Measurements from ENCODE around the gene ZNF202.
A peak's percentile ranks its signal among the peaks of the same experiment; 100 is the strongest.
"Not testable (repeated sequence)": the region's sequence is repeated elsewhere in the genome, so short reads cannot be mapped to it uniquely, and the experiment has no call there.

The ZNF202 gene

DNA sequence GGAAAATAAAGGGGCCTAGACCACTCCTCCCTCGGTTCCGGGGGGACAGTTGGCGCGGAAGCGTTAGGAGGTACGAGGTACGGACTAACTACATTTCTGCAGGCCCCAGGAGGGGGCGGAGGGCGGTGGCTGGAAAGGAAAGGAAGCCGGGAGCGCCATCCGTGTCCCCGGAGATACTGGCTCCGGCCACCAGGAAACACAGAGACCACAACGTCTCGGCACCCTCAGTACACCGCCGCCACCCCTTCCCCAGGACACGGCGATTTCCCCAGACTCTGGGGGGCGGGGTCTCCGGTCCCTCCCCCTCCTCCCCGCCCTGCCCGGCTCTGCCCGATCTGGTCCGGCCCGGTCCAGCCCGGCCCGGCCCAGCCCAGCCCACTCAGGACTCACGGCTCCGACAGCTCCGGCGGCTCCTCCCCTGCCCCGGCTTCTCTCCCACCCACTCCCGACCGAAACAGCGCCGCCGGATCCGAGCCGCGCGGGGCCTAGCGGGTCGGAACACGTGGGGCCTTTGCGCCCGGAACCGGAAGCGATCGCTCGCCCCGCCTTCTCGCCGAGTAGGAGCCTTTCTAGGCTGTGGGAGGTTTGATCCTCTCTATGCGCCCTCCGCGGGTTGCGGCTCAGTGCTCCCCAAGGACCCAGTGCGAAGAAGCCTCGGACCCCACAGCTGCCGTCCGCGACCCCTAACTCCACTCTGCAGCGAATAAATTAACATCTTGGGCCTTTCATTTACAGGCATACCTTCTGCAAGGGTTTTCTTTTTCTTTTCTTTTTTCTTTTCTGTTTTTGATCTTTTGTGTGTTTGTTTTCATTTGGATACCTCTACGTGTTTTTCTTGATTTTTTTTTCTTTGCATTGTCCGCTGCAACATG, at the start of gene ZNF202:
Gene ZNF202, minus strand, starts transcription at position 502 of the 872 bp plus-strand sequence. CDS start 10,772 bp downstream, outside the sequence.
- peak; percentile 82 to 89 (median 87) for DNase-seq (ENCODE audit: low read depth in 2 of 3, low spot score in 1 of 3)

DNA sequence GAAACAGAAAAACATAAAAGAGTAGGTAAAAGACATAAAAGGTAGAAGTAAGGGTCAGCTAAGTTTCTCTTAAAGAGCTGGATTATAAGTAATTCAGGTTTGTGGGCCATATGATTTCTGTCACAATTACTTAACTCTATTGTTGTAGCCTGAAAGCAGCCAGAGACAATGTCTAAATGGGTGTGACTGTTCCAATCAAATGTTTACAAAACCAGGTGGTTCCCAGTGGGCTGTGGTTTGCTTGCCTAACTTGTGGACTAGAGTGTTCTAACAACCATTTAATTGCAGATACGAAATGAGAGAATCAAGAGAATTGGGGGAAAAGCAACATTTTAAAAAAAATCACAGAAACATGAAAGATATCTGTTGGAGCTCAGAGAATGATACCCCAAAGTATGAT, 42.1 kb upstream of the ZNF202 start:
- DNase-seq (ENCODE audit: low read depth in 2 of 3, low spot score in 1 of 3), result no peak

DNA sequence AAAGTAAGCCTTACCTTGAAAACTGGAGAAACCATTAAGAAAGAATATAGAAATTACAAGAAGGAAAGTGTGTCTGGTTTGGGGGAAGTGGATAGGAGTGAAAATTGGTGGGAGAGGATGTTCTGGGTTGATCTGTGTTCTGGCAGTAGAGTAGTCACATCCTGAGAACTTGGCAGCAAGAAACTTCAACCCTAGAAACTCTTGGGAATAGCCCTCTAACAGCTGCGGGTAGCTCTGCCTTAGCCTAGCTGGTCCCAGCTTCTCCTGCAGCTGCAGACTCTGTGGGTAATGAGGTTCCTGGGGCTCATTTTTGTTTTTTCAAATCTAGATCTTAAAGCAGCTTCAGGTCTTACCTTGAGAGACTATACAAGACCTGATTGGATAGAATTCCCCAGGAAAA, 37.1 kb upstream of the ZNF202 start:
- DNase-seq (ENCODE audit: low read depth in 2 of 3, low spot score in 1 of 3), result no peak

DNA sequence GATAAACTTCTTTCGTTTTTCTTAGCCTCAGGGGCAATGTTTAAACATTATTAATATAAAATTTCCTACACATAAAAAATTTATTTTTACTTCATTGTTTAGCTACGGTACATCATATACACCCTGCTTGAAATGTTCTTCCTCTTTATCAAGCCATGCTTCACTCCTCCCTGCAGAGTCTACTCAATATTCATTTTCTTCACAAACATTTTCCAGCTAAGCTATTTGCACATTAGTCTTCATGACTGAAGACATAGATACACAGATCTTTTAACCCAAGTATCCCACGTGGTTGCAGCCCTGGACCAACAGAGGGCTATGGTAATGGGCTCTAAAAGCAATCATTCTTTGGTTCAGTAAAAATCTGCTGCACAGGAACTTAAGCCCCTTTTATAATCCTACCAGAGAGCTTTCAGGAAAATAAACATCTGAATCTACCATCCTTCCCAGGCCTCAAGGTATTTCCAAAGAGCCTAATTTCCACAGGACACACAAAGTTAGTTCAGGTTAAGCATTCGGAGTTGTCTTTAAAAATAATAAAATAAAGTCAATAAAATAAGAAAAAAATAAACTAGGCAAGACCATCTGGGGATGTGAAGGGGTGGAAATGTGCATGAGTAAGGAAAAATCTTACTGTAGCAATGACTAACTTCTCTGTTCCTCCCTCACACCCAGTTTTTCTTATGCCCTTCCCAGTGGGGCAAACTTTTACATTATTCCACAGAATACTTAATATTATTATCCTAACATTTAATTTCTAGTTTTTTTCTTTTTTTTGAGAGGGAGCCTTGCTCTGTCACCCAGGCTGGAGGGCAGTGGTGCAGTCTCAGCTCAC, 34.5 kb upstream of the ZNF202 start:
- no peak for DNase-seq (ENCODE audit: low read depth in 2 of 3, low spot score in 1 of 3)

DNA sequence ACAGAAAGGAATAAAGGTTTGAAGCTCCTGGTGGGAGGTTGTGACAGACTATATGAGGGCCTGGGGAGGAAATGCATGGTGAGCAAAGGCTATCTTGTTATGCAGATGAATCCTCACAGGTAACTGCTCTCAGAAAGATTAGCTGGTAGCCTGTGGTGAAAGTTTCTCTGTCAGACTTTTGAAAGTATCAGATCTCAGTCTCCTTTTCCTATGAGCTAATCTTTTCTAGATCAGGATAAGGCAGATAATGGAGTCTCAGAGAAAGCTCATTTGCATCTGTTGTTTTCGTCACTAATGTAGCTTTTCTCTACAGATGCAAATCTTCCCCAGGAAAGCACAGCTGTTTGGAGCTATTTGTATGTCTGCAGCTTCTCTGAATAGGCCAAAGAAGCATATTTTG, 33.8 kb upstream of the ZNF202 start:
- DNase-seq (ENCODE audit: low read depth in 2 of 3, low spot score in 1 of 3), result no peak

DNA sequence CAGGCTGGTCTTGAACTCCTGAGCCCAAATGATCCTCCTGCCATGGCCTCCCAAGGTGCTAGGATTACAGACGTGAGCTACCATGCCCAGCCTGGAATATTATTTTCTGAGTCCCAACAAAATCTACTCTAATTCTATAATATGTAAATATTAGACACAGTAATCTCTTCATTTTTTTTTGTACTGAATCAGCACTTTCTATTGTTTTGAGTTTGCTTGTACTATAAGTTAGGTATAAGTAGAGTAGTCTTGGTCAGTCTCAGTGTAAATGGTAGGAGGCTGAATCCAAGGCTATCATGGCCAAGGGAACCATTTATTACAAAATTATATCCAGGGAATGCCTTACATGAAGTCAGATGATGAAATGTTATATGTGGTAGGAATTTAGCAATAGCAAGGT, 32.5 kb upstream of the ZNF202 start:
- DNase-seq (ENCODE audit: low read depth in 2 of 3, low spot score in 1 of 3), result no peak

DNA sequence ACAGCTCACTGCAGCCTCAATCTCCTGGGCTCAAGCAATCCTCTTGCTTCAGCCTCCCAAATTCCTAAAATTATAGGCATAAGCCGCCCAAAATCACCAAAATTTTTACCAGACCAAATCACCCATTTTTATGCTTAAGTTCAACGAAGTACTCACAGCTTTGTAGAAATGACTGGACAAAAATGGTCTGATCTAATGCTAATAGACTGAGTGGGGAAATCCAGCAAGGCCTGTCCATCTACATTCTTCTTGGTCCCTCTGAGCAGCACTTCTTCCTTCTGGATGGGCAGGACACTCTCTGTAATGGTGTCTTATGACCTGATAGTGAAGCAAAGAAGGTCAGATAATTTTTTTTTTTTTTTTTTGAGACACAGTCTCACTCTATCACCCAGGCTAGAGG, 31.6 kb upstream of the ZNF202 start:
- no peak for DNase-seq (ENCODE audit: low read depth in 2 of 3, low spot score in 1 of 3)

DNA sequence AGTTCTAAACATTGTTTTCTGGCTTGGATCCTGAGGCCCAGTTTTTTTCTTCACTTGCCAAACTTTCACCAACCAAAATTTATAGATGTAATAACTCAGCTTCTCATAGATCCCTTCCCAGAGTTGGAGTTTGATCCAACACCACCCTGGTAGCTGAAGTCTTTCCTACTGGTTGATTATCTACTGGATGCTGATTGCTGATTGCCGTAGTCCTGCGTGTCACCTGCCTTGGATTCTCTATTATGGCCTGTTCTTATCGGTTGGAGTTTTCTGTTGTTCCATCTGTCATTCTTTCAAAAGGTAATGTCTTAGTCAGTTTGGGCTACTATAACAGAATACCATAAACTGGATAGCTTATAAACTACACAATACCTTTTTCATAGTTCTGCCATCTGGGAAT, 30.2 kb upstream of the ZNF202 start:
- no peak for DNase-seq (ENCODE audit: low read depth in 2 of 3, low spot score in 1 of 3)

DNA sequence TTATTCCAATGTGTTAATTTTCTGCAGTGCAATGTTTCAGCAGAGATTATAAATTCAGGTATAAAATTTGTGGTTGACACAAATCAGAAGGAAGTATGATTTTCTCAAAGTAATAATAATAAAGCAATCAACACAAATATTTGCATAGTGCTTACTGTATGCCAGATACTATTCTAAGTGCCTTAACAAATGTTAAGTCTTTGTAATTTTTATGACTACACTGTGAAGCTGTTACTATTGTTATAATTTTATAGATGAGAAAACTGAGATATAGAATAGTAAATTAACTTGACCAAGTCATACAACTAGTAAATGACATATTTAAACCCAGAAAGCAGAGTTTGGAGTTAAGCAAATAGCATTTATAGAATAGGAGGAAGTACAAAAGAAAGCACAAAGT, 29.3 kb upstream of the ZNF202 start:
- DNase-seq (ENCODE audit: low read depth in 2 of 3, low spot score in 1 of 3), result no peak

DNA sequence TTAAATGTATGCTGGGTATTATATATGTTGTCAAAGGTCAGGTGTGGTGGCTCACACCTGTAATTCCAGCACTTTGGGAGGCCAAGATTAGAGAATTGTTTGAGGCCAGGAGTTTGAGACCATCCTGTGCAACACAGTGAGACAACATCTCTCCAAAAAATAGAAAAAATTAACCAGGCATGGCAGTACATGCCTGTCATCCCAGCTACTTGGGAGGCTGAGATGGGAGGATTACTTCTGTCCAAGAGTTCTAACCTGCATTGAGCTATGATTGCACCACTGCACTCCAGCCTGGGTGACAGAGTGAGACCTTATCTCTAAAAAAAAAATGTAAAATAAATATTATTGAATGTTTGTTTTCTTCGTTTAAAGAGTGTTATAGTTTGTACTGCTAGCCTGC, 24.1 kb upstream of the ZNF202 start:
- DNase-seq (ENCODE audit: low read depth in 2 of 3, low spot score in 1 of 3), result no peak

DNA sequence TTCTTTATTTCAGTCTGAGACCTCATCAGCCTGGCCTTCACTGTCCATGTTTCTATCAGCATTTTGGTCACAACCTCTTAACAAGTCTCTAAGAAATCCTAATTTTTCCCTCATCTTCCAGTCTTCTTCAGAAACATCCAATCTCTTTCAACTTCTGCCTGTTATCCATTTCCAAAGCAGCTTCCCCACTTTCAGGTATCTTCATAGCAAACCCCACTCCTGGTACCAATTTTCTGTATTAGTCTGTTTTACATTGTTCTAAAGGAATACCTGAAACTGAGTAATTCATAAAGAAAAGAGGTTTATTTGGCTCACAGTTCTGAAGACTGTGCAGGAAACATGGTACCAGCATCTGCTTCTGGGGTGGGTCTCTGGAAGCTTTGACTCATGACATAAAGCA, 21.0 kb upstream of the ZNF202 start:
- no peak for DNase-seq (ENCODE audit: low read depth in 2 of 3, low spot score in 1 of 3)

DNA sequence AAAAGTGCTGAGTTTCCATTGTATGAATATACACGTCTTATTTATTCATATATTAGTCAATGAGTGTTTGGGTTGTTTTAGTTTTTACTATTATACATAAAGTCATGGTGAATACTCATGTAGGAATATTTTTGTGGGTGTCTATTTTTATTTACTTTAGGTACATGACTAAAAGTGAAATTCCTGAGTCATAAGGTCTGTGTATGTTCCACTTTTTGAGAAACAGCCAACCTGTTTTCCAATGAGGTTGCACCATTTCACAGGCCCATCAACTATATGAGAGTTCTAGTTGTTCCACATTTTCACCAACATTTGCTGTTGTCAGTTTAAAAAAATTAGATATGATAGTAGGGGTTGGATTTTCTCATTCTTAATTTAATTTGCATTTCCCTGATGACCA, 19.4 kb upstream of the ZNF202 start:
- no peak for DNase-seq (ENCODE audit: low read depth in 2 of 3, low spot score in 1 of 3)

DNA sequence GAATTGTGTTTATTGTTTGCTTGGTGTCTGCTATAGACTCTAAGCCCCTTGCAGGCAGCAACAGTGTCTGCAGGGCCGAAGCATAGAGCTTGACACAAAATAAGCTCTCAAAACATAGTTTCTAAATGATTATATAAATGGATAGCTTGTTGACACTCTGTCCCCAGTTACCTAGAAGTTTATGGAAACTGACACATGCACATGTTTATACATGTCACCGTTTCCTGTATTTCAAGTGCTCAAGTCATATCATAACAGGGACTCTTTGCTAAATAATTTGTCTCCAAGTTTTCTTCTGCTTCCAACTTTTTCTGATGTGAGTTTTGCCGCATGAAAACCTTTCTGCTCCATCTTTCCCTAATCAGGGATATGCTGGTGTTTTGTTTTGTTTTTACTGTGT, 16.5 kb upstream of the ZNF202 start:
- no peak for DNase-seq (ENCODE audit: low read depth in 2 of 3, low spot score in 1 of 3)

DNA sequence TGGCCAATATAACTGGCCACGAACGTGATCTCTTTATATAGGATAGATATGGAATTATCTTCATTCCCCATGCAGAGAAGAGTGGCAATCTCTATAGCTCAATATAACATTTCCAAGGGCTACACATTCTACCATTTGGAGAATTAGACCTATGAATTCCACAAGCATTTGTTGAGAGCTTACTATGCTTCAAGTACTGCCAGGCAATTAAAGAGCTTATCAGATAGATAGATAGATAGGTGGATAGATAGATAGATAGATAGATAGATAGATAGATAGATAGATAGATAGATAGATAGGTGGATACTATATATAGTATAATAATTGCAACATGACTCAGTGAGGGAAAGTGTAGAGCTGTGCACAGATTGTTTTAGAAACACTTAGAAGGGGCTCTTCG, 14.4 kb upstream of the ZNF202 start:
- DNase-seq (ENCODE audit: low read depth in 2 of 3, low spot score in 1 of 3), result no peak

DNA sequence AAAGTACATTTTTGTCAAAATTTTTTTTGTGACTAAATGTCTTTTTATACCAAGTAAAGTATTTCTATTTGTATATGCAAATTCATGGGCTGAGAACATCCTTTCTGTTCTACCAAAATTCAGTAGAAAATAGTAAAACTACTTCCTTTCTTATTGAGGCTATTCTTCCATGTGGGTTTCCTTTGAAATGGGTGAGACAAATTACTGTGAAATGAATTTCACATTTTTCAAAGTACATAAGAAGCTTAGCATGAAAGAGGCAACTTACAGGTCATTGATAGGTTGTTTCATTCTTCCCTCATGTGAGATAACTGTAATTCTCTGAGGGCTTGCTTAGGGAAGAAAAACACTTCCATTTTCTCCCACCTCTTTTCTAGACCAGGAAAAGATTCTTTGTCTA, 13.9 kb upstream of the ZNF202 start:
- DNase-seq (ENCODE audit: low read depth in 2 of 3, low spot score in 1 of 3), result no peak

DNA sequence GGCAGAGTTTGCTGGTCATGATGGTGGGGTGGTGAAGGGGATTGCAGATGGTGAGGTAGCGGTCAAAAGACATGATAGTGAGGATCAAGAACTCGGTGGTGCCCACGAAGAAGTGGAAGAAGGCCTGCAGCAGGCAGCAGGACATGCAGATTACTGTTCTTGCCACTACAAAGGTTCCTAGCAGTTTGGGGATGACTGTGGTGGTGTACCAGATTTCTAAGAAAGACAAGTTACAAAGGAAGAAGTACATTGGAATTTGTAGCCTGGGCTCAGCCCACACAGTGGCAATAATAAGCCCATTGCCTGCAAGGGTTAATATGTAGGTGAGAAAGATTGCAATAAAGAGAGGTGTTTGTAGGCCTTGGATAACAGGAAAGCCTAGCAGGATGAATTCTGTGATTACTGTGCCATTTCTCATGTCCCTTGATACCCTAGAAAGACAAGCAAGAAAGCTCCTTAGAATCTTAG, 12.7 kb upstream of the ZNF202 start, which contains the start of gene OR6X1:
Gene OR6X1, minus strand, starts transcription at position 418 of the 468 bp plus-strand sequence. Its CDS starts 0 bp downstream, at position 418.
- DNase-seq (ENCODE audit: low read depth in 2 of 3, low spot score in 1 of 3), result no peak

DNA sequence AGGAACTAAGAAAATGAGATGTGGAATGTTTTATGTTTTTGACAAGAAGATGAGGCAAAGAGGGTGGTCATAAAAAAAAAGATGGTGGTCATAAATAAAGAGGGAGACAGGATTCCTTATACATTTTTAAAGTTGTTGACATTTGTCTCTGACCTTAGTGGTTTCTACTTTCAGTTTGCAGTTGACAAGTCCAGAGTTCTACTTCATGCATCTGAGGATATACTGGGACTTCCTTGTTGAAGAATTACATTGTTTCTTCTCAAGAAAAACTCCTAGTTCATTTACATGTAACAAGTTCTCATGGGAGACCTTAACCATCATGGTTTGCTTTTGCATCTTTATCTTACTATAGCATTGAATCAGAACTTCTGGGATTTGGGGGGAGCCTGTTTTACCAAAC, 11.7 kb upstream of the ZNF202 start:
- DNase-seq (ENCODE audit: low read depth in 2 of 3, low spot score in 1 of 3), result no peak

DNA sequence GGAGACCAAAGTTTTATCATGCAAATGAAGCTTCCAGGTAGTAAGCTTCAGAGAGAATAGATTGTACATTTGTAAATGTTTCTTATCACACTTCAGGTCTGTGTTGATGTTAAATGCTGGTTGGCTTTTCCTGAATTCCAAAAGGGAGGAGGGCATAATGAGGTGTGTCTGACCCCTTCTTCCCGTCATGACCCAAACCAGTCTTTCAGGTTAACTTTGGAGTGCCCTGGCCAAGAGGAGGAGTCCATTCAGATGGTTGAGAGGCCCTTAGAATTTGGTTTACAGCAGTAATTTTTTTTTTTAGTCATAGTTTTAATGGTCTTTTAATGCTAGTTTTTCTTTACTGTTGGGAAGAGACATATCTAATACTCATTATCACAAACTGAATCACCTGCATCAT, 10.3 kb upstream of the ZNF202 start:
- DNase-seq (ENCODE audit: low read depth in 2 of 3, low spot score in 1 of 3), result no peak

DNA sequence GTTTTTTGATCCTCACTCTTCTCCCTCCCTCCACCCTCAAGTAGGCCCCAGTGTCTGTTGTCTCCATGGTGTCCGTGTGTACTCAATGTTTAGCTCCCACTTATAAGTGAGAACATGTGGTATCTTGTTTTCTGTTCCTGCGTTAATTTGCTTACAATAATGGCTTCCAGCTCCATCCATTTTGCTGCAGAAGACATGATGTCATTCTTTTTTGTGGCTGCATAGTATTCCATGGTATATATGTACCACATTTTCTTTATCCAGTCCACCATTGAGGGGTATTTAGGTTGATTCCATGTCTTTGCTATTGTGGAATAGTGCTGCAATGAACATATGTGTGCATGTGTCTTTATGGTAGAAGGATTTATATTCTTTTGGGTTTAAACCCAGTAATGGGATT, 6.9 kb upstream of the ZNF202 start:
- DNase-seq (ENCODE audit: low read depth in 2 of 3, low spot score in 1 of 3), result not testable (repeated sequence)

DNA sequence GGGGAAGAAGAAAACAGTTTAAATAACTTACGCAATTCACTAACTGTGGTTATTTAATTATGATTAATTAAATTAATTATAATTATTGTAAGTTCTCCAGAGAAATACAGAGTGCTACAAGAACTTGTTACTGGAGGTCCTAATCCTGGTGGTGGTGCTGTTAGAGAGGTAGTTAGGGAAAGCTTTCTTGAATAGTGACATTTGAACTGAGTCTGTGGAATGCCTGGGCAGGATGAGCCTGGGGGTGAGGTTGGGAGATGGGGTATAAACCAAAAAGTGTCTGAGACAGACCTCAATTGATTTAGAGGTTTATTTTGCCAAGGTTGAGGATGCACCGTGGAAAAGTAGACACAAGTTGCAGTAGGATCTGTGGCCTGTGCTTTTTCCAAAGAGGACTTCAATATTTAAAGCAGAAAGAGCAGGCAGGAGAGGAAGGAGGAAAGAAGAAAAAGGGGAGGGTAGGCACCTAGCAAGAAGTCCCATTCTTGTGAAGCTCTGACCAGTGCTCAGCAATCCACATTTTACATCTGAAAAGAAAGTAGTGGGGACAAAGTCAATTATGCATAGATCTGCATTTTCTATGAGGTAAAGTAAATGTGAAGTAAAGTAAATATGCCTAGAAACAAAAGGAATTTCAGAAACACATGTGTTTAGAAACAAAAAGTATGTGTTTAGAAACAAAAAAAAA, 4.4 kb upstream of the ZNF202 start:
- DNase-seq (ENCODE audit: low read depth in 2 of 3, low spot score in 1 of 3), result no peak

DNA sequence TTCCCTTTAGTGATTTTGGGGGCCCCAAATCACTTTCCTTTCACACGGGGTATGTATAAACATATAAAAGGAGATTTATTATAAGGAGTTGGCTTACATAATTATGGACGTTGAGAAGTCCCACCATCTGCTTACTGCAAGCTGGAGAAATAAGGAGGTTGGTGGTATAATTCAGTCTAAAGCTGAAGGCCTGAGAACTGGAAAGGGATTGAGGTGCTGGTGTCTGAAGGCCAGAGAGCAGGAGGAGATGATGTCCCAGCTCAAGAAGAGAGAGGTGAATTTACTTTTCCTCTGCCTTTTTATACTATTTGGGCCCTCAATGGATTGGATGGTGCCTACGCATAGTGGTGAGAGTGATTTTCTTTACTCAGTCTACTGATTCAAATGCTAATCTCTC, 1.3 kb upstream of the ZNF202 start:
- DNase-seq (ENCODE audit: low read depth in 2 of 3, low spot score in 1 of 3), result no peak

All from stimulated activated CD4-positive, alpha-beta T cell treated with anti-CD3 and anti-CD28 coated beads, Interleukin-12 subunit alpha, Interleukin-12 subunit beta, amount 100 ng/mL, for 48 hours (primary cell).